Natural killer cell (primary cell): ENCODE results near the gene IKBKE. TPM values are rescaled to one million over a fixed set of nuclear protein-coding genes. Genes with fewer than 3 reads are reported as not detected.

Experiments
- ATAC-seq, 3 donors: fragments of 150-1000 bp in 2 of 3; fragments of 200-7000 bp in 1 of 3; cut with Tn5 transposase; 1 replicate in 1 of 3; 2 replicates in 2 of 3; pipeline ENCODE4 v1.10.0; 2021; ENCODE audit warnings: mild to moderate bottlenecking in 2 of 3, moderate library complexity in 2 of 3
- DNase-seq, 2 donors: peaks; one replicate each; pipeline versions ENCODE4 v3.0.0 to v3.0.0-alpha.2; 2013 to 2021; ENCODE audit warnings: mixed read lengths in 1 of 2
- H3K27ac ChIP-seq: one replicate; pipeline ENCODE4 v1.5.1; 2013; ENCODE audit warnings: mild to moderate bottlenecking, low read length
- H3K27me3 ChIP-seq: one replicate; pipeline ENCODE4 v1.6.1; 2013; ENCODE audit warnings: low read length; ENCODE audit not compliant: control insufficient read depth, insufficient read depth
- H3K36me3 ChIP-seq: one replicate; pipeline ENCODE4 v1.6.1; 2013; ENCODE audit warnings: low read length; ENCODE audit not compliant: control insufficient read depth, insufficient read depth
- H3K4me1 ChIP-seq: one replicate; pipeline ENCODE4 v1.6.1; 2013; ENCODE audit warnings: low read length; ENCODE audit not compliant: control insufficient read depth, insufficient read depth
- H3K4me3 ChIP-seq: one replicate; pipeline ENCODE4 v1.5.1; 2013; ENCODE audit warnings: low read length
- H3K9me3 ChIP-seq: one replicate; pipeline ENCODE4 v1.6.1; 2013; ENCODE audit warnings: low read length; ENCODE audit not compliant: control insufficient read depth, insufficient read depth
- H3K27ac Mint-ChIP-seq, 2 donors: one replicate each; pipeline ENCODE4 v1.8.0; 2022; ENCODE audit warnings: mild to moderate bottlenecking in 2 of 2, mixed read lengths in 2 of 2, moderate library complexity in 1 of 2
- H3K27me3 Mint-ChIP-seq, 2 donors: one replicate each; pipeline ENCODE4 v1.8.0; 2022; ENCODE audit warnings: low read depth in 2 of 2, mixed read lengths in 2 of 2
- H3K36me3 Mint-ChIP-seq: one replicate; pipeline ENCODE4 v1.8.0; 2022; ENCODE audit warnings: mixed read lengths
- H3K4me1 Mint-ChIP-seq, 2 donors: one replicate each; pipeline ENCODE4 v1.8.0; 2022; ENCODE audit warnings: mixed read lengths in 2 of 2
- H3K4me3 Mint-ChIP-seq: one replicate; pipeline ENCODE4 v1.8.0; 2022; ENCODE audit warnings: mild to moderate bottlenecking, moderate library complexity, mixed read lengths
- H3K9me3 Mint-ChIP-seq, 2 donors: one replicate each; pipeline ENCODE4 v1.8.0; 2022; ENCODE audit warnings: mixed read lengths in 2 of 2
- WGBS: methylation state at CpG from one replicate; pipeline ENCODE4 v1.1.7; 2013; ENCODE audit warnings: missing lambda C conversion rate; ENCODE audit not compliant: insufficient coverage; 5-methylcytosine and 5-hydroxymethylcytosine counted together
- intact Hi-C: fragments of 100-400 bp; cut with micrococcal nuclease; formaldehyde crosslinking; loops from one replicate; pipeline ENCODE4 v1.14.2; 2022
- total RNA-seq, 4 donors: library from RNA; stranded (reverse); fragments of 120-200 nt in 1 of 4; gene quantifications; one replicate each; pipeline versions ENCODE4 v1.2.3 to v1.2.4, GENCODE V29; 2013 to 2022
- TF ChIP-seq, protein P1 (sequence below): fragments of 200-600 bp; IDR thresholded peaks from one replicate; pipeline ENCODE4 v1.8.0; 2022; ENCODE audit warnings: antibody characterized with exemption

IKBKE gene
- total RNA-seq, 3 donors from 2014 or later (not counting 1 experiment from before 2014, with no cell fraction given) = 31.6 to 34.6 (median 32.2) TPM

DNA sequence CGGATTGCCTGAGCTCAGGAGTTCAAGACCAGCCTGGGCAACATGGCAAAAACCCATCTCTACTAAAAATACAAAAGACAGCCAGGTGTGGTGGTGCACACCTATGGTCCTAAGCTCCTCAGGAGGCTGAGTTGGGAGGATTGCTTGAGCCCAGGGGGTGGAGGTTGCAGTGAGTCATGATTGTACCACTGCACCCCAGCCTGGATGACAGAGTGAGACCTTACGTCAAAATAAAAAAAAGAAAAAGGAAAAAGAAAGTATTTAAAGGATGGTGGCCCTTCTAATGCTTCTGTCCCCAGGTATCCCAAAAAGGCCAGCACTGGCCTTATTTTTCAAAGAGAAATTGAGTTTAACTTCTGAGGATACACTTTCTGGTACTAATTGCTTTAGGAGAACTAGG is 1.7 kb downstream of the IKBKE start:
- H3K27ac ChIP-seq = peak overlapping the region; percentile 37

DNA sequence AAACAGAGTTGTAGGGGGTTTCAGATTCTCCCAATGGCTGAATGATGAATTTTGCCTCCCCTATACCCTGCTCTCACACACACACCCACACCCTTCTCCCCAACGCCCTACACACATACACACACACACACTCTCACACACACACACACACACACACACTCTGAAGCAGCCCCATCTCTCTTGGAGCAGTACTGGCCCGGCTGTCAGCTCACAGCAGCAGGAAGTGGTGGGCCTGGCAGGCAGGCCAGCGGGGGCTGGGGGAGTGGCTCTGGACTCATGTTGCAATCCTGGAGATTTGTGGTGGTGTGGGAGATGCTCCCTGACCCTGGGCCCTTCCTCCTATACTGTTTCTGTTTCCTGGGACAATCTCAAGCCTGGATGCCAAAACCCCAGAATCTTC is 2.2 kb downstream of the IKBKE start:
- H3K4me3 Mint-ChIP-seq = peak overlapping the region; percentile 17
- Histone ChIP-seq H3K9me3 (no peaks in the 10 kb centered on the region), H3K27me3 (no peaks in the 10 kb centered on the region), H3K4me3 (no peak overlapping the region), H3K27ac (peak overlapping the region; percentile 37), H3K4me1 (peaks cover 55% of the 10 kb centered on the region), H3K36me3 (peaks cover 25% of the 10 kb centered on the region)
- H3K9me3 Mint-ChIP-seq = no peaks in the 10 kb centered on the region
- WGBS = 0% methylated on average over 2 of the region's 3 CpGs
- no peaks in the 10 kb centered on the region for H3K36me3 Mint-ChIP-seq
- intact Hi-C loops = no loop called here
- TF ChIP-seq, protein P1, sequence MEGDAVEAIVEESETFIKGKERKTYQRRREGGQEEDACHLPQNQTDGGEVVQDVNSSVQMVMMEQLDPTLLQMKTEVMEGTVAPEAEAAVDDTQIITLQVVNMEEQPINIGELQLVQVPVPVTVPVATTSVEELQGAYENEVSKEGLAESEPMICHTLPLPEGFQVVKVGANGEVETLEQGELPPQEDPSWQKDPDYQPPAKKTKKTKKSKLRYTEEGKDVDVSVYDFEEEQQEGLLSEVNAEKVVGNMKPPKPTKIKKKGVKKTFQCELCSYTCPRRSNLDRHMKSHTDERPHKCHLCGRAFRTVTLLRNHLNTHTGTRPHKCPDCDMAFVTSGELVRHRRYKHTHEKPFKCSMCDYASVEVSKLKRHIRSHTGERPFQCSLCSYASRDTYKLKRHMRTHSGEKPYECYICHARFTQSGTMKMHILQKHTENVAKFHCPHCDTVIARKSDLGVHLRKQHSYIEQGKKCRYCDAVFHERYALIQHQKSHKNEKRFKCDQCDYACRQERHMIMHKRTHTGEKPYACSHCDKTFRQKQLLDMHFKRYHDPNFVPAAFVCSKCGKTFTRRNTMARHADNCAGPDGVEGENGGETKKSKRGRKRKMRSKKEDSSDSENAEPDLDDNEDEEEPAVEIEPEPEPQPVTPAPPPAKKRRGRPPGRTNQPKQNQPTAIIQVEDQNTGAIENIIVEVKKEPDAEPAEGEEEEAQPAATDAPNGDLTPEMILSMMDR = no peak
- H3K4me1 Mint-ChIP-seq = peaks cover 27 to 49% of the 10 kb centered on the region in 2 donors
- ATAC-seq (peak; percentile 38 to 55 (median 44)), DNase-seq (peak in 1 of 2 donors; percentile 47)
- H3K27ac Mint-ChIP-seq = peak overlapping the region; percentile 71 to 91
- peaks cover 0 to 8% of the 10 kb centered on the region in 2 donors for H3K27me3 Mint-ChIP-seq

More for the DNA sequence above, 1.7 kb downstream of the IKBKE start:
- H3K9me3 ChIP-seq = no peaks in the 10 kb centered on the region
- Mint-ChIP-seq H3K4me3 (peak overlapping the region; percentile 95), H3K27me3 (peaks cover 0 to 8% of the 10 kb centered on the region in 2 donors), H3K36me3 (no peaks in the 10 kb centered on the region), H3K27ac (peak overlapping the region; percentile 71 to 91), H3K9me3 (no peaks in the 10 kb centered on the region), H3K4me1 (peaks cover 27 to 49% of the 10 kb centered on the region in 2 donors)
- ATAC-seq = peak in 1 of 3 donors; percentile 28
- no peak overlapping the region for H3K4me3 ChIP-seq
- WGBS = 59% methylated on average over 2 of the region's 2 CpGs
- no peaks in the 10 kb centered on the region for H3K27me3 ChIP-seq
- peaks cover 58% of the 10 kb centered on the region for H3K4me1 ChIP-seq
- TF ChIP-seq, protein P1 = no peak
- H3K36me3 ChIP-seq = peaks cover 21% of the 10 kb centered on the region
- no peak for DNase-seq
- intact Hi-C loops = no loop called here

DNA sequence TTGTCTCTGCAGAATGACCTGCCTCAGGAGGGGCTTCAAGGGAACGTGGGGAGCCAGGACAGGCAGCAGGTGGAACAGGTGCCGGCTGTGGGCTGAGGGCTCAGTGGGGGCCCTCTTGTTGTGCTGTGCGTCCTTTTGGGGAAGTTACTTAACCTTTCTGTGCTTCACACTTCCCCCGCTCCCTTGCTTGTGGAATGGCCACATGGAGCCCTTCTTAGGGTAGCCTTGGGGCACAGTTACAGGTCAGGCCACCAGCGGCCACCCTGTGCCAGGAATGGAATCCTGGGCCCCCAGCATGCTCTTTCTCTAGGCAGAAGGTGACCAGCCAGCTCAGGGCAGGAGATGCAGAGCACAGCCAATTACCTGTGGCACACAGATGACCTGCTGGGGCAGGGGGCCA is 2.6 kb downstream of the IKBKE start:
- peak overlapping the region; percentile 71 to 91 for H3K27ac Mint-ChIP-seq
- Histone ChIP-seq H3K36me3 (peaks cover 26% of the 10 kb centered on the region), H3K27ac (peak overlapping the region; percentile 4), H3K9me3 (no peaks in the 10 kb centered on the region), H3K27me3 (no peaks in the 10 kb centered on the region), H3K4me3 (no peak overlapping the region), H3K4me1 (peaks cover 51% of the 10 kb centered on the region)
- ATAC-seq (no peak), DNase-seq (no peak)
- peaks cover 27 to 47% of the 10 kb centered on the region in 2 donors for H3K4me1 Mint-ChIP-seq
- WGBS = 44% methylated on average over 5 of the region's 5 CpGs
- H3K36me3 Mint-ChIP-seq = no peaks in the 10 kb centered on the region
- peaks cover 0 to 6% of the 10 kb centered on the region in 2 donors for H3K27me3 Mint-ChIP-seq
- intact Hi-C loops = no loop called here
- TF ChIP-seq, protein P1 = no peak
- no peak overlapping the region for H3K4me3 Mint-ChIP-seq
- H3K9me3 Mint-ChIP-seq = no peaks in the 10 kb centered on the region

DNA sequence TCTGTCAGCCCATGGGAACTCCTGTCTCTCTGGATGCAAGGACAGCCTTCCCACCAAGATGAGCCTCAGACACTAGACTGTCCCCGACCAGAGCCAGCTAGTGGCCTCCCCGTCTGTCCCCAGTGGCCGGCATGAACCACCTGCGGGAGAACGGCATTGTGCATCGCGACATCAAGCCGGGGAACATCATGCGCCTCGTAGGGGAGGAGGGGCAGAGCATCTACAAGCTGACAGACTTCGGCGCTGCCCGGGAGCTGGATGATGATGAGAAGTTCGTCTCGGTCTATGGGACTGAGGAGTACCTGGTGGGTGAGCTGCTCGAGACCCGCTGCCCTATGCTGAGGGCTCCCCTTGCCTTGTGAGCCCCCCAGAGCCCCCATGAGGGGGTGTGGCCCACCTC is 5.8 kb downstream of the IKBKE start:
- no peaks in the 10 kb centered on the region for H3K9me3 Mint-ChIP-seq
- TF ChIP-seq, protein P1 = no peak
- no peak overlapping the region for H3K4me3 Mint-ChIP-seq
- ATAC-seq = no peak
- no peak for DNase-seq
- H3K27me3 ChIP-seq = no peaks in the 10 kb centered on the region
- no peak overlapping the region for H3K27ac Mint-ChIP-seq
- H3K36me3 Mint-ChIP-seq = peaks cover 7% of the 10 kb centered on the region
- H3K27me3 Mint-ChIP-seq = no peaks in the 10 kb centered on the region
- H3K4me3 ChIP-seq = no peak overlapping the region
- peaks cover 20 to 33% of the 10 kb centered on the region in 2 donors for H3K4me1 Mint-ChIP-seq
- H3K9me3 ChIP-seq = no peaks in the 10 kb centered on the region
- H3K27ac ChIP-seq = no peak overlapping the region
- peaks cover 22% of the 10 kb centered on the region for H3K4me1 ChIP-seq
- intact Hi-C loops = no loop called here
- peaks cover 52% of the 10 kb centered on the region for H3K36me3 ChIP-seq
- 97% methylated on average over 17 of the region's 17 CpGs for WGBS
